GM19463 (cell line): Measurements from ENCODE around the gene ZNF43.
A peak's percentile ranks its signal among the peaks of the same experiment; 100 is the strongest.
"Not testable (repeated sequence)": the region's sequence is repeated elsewhere in the genome, so short reads cannot be mapped to it uniquely, and the experiment has no call there.

ENCODE experiments used
- ATAC-seq: cut with Tn5 transposase; IDR thresholded peaks from one replicate; pipeline ENCODE4 v1.9.1; 2021; ENCODE audit warnings: mild to moderate bottlenecking, moderate library complexity; ENCODE audit not compliant: unreplicated experiment

Gene ZNF43

DNA sequence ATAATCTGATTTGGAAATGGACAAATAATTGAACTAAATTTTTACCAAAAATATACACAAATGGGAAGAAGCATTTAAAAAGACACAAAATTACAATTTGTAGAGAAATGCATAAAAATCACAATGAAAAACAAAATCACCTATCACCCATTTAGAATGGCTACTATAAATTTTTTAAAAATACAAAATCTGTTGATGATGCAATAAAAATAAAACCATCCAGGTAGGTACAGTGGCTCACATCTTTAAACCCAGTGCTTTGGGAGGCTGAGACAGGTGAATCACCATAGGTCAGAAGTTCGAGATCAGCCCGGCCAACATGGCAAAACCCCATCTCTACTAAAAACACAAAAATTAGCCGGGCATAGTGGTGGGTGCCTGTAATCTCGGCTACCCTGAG is 23.5 kb downstream of the ZNF43 start:
- no peak for ATAC-seq

- not testable (repeated sequence) for ATAC-seq
Observed at GRCh38 chr19:21808400-21809000, 27.5 kb downstream of the ZNF43 start.

GRCh38 chr19:21789466-21790085 is 46.4 kb downstream of the ZNF43 start:
- no peak for ATAC-seq

GRCh38 chr19:21786936-21787335 is 49.0 kb downstream of the ZNF43 start:
- ATAC-seq, result no peak

- not testable (repeated sequence) for ATAC-seq
Observed at GRCh38 chr19:21775792-21776191, 60.2 kb downstream of the ZNF43 start.

DNA sequence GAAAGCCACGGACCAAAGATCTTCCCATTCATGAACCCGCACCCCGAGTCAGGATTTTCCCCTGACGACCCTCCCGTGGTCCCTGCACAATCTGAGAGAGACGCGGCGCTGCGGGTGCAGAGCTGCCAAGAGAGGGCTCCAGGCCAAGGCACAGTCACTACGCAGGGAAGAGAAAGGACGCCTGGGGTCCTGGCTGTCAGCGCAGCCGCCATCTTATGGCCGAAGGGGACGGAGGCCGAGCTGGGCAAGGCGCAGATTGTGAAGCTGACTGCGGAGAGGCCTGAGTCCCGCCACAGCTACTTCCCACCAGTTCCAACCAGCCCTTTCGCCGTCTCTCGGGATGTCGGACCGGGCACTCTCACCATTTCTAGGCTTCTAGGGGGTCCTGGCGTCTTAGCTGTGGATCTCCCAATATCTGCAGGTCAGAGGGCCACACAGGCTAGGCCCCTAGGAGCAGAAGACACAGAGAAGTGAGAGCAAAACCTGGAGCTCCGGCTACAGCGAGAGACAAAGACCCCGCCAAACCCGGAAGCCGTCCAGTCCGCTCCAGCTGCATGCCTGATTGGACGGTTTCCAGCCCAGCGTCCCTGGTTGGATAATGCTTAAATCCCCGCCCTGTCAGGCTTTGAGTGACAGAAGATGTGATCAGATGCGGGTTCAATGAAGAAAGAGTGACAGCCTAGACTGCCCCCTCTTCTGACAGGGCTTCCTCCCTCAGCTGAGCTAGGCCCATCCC is 68.7 kb downstream of the ZNF43 start, which contains the start of gene ZNF100:
Gene ZNF100 (minus strand): TSS at position 515 of the 736 bp plus-strand sequence. CDS start 150 bp downstream, at position 365.
- ATAC-seq, result peak; percentile 96

DNA sequence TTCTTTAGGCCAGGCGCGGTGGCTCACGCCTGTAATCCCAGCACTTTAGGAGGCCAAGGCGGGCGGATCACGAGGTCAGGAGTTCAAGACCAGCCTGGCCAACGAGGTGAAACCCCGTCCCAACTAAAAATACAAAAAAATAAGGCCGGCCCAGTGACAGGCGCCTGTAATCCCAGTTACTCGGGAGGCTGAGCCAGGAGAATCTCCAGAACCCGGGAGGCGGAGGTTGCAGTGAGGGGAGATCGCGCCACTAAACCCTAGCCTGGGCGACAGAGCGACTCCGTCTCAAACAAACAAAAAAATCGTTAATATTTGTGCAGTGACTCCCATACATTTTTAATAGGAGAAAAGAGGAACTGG is 69.3 kb downstream of the ZNF43 start:
- not testable (repeated sequence) for ATAC-seq

DNA sequence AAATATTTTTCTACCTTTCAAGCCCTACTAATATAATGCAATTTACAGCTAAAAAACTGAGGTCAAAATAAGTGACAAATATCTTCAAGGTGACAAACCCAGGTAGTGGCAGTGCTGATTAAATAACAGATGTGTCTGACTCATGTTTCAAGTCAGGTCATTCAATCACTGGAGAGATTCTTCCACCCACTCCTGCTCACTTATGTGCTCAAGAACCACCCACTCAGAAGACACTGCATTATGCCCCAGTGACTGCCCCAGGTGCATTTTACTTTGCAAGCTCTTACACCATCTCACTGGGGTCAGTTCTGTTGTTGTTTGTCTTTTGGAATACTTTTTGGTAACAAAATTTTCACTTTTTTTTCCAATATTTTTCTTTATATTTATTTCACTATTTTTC is 70.8 kb downstream of the ZNF43 start:
- no peak for ATAC-seq

- not testable (repeated sequence) for ATAC-seq
Observed at GRCh38 chr19:21761547-21761946, 74.4 kb downstream of the ZNF43 start.

GRCh38 chr19:21758296-21758695 is 77.7 kb downstream of the ZNF43 start:
- no peak for ATAC-seq

- not testable (repeated sequence) for ATAC-seq
Observed at GRCh38 chr19:21755555-21755954, 80.4 kb downstream of the ZNF43 start.
